ENCODE data around the gene MUC22.
"Not testable (repeated sequence)": the region's sequence is repeated elsewhere in the genome, so short reads cannot be mapped to it uniquely, and the experiment has no call there.

The MUC22 gene

GRCh38 chr6:31021705-31022531 is 11.6 kb downstream of the MUC22 start:
- DNase-seq; in situ Hi-C loops (cut with HindIII; ENCODE audit: low pct_ligation_motif_present, low pct_unique_long_range_greater_than_20kb, low sequenced_read_pairs): not testable (repeated sequence)

GRCh38 chr6:31025595-31025994 is 15.3 kb downstream of the MUC22 start:
- in situ Hi-C loops (cut with HindIII; ENCODE audit: low pct_ligation_motif_present, low pct_unique_long_range_greater_than_20kb, low sequenced_read_pairs): no loop called here
- no peak for DNase-seq

- no peak for DNase-seq
- in situ Hi-C loops (cut with HindIII; ENCODE audit: low pct_ligation_motif_present, low pct_unique_long_range_greater_than_20kb, low sequenced_read_pairs): no loop called here
These were observed 20.8 kb downstream of the MUC22 start for GRCh38 chr6:31031095-31031494.

- no peak for DNase-seq
- in situ Hi-C loops (cut with HindIII; ENCODE audit: low pct_ligation_motif_present, low pct_unique_long_range_greater_than_20kb, low sequenced_read_pairs): no loop called here
These were observed 22.8 kb downstream of the MUC22 start for GRCh38 chr6:31033075-31033474.

- in situ Hi-C loops (cut with HindIII; ENCODE audit: low pct_ligation_motif_present, low pct_unique_long_range_greater_than_20kb, low sequenced_read_pairs): no loop called here
- no peak for DNase-seq
These were observed 25.7 kb downstream of the MUC22 start for GRCh38 chr6:31035862-31036497.

GRCh38 chr6:31037169-31037568 is 26.9 kb downstream of the MUC22 start:
- in situ Hi-C loops (cut with HindIII; ENCODE audit: low pct_ligation_motif_present, low pct_unique_long_range_greater_than_20kb, low sequenced_read_pairs): no loop called here
- DNase-seq: no peak

GRCh38 chr6:31037682-31038081 is 27.4 kb downstream of the MUC22 start:
- DNase-seq: peak; percentile 11
- in situ Hi-C loops (cut with HindIII; ENCODE audit: low pct_ligation_motif_present, low pct_unique_long_range_greater_than_20kb, low sequenced_read_pairs): no loop called here

GRCh38 chr6:31038559-31038958 is 28.3 kb downstream of the MUC22 start:
- no peak for DNase-seq
- in situ Hi-C loops (cut with HindIII; ENCODE audit: low pct_ligation_motif_present, low pct_unique_long_range_greater_than_20kb, low sequenced_read_pairs): no loop called here

- no peak for DNase-seq
- in situ Hi-C loops (cut with HindIII; ENCODE audit: low pct_ligation_motif_present, low pct_unique_long_range_greater_than_20kb, low sequenced_read_pairs): no loop called here
These were observed 30.5 kb downstream of the MUC22 start for GRCh38 chr6:31040801-31041200.

GRCh38 chr6:31041372-31041974 is 31.2 kb downstream of the MUC22 start:
- peak; percentile 94 for DNase-seq
- in situ Hi-C loops (cut with HindIII; ENCODE audit: low pct_ligation_motif_present, low pct_unique_long_range_greater_than_20kb, low sequenced_read_pairs): no loop called here

- in situ Hi-C loops (cut with HindIII; ENCODE audit: low pct_ligation_motif_present, low pct_unique_long_range_greater_than_20kb, low sequenced_read_pairs): no loop called here
- DNase-seq: peak; percentile 82
These were observed 32.5 kb downstream of the MUC22 start for GRCh38 chr6:31042806-31043205.

- DNase-seq: no peak
- in situ Hi-C loops (cut with HindIII; ENCODE audit: low pct_ligation_motif_present, low pct_unique_long_range_greater_than_20kb, low sequenced_read_pairs): no loop called here
These were observed 37.8 kb downstream of the MUC22 start for GRCh38 chr6:31048099-31048498.

- in situ Hi-C loops (cut with HindIII; ENCODE audit: low pct_ligation_motif_present, low pct_unique_long_range_greater_than_20kb, low sequenced_read_pairs): no loop called here
- DNase-seq: no peak
These were observed 39.2 kb downstream of the MUC22 start for GRCh38 chr6:31049518-31049917.

GRCh38 chr6:31053187-31053586 is 42.9 kb downstream of the MUC22 start:
- in situ Hi-C loops (cut with HindIII; ENCODE audit: low pct_ligation_motif_present, low pct_unique_long_range_greater_than_20kb, low sequenced_read_pairs); DNase-seq: not testable (repeated sequence)

- in situ Hi-C loops (cut with HindIII; ENCODE audit: low pct_ligation_motif_present, low pct_unique_long_range_greater_than_20kb, low sequenced_read_pairs): no loop called here
- DNase-seq: no peak
These were observed 43.6 kb downstream of the MUC22 start for GRCh38 chr6:31053873-31054272.

- in situ Hi-C loops (cut with HindIII; ENCODE audit: low pct_ligation_motif_present, low pct_unique_long_range_greater_than_20kb, low sequenced_read_pairs): no loop called here
- no peak for DNase-seq
These were observed 45.2 kb downstream of the MUC22 start for GRCh38 chr6:31055441-31055840.

GRCh38 chr6:31057426-31058003 is 47.2 kb downstream of the MUC22 start:
- in situ Hi-C loops (cut with HindIII; ENCODE audit: low pct_ligation_motif_present, low pct_unique_long_range_greater_than_20kb, low sequenced_read_pairs): no loop called here
- no peak for DNase-seq

GRCh38 chr6:31058128-31058894 is 48.0 kb downstream of the MUC22 start:
- DNase-seq: peak; percentile 75
- in situ Hi-C loops (cut with HindIII; ENCODE audit: low pct_ligation_motif_present, low pct_unique_long_range_greater_than_20kb, low sequenced_read_pairs): no loop called here

- in situ Hi-C loops (cut with HindIII; ENCODE audit: low pct_ligation_motif_present, low pct_unique_long_range_greater_than_20kb, low sequenced_read_pairs): no loop called here
- no peak for DNase-seq
These were observed 49.9 kb downstream of the MUC22 start for GRCh38 chr6:31060145-31060544.

Measured in ACHN (cell line).